PC-3 (cell line): ENCODE results near the gene MEFV. TPM values are rescaled to one million over a fixed set of nuclear protein-coding genes. Genes with fewer than 3 reads are reported as not detected.

Experiments
- ATAC-seq: fragments of 200-7000 bp; cut with Tn5 transposase; 2 replicates; pipeline ENCODE4 v1.9.1; 2020; ENCODE audit warnings: mild to moderate bottlenecking, moderate library complexity
- BruUV-seq: library from RNA; stranded (reverse); fragments of 400-500 nt; replicated peaks from 2 replicates; lab custom pipeline; 2021; lab: Mats Ljungman, UMichigan
- CTCF ChIA-PET: fragments of 300-600 bp; sonication (Branson Sonifier 250); formaldehyde crosslinking; loops from one replicate; lab custom pipeline; 2022; ENCODE audit warnings: antibody characterized with exemption; lab: Charles Lee
- POLR2A ChIA-PET: fragments of 300-600 bp; sonication (Branson Sonifier 250); formaldehyde crosslinking; loops from one replicate; lab custom pipeline; 2022; ENCODE audit warnings: antibody characterized with exemption; ENCODE audit not compliant: unreplicated experiment; lab: Charles Lee
- DNase-seq: peaks from one replicate; pipeline ENCODE4 v3.0.0-alpha.2; 2015
- H2AFZ ChIP-seq: fragments of 300-600 bp; sonication (generic); 2 replicates; pipeline ENCODE4 v1.6.0; 2016; ENCODE audit warnings: antibody characterized with exemption, low read length
- H3F3A ChIP-seq: fragments of 300-600 bp; sonication (generic); one replicate; pipeline ENCODE4 v1.6.0; 2017; ENCODE audit warnings: antibody characterized with exemption, low read length, control low read depth, mild to moderate bottlenecking; ENCODE audit not compliant: unreplicated experiment
- H3K27ac ChIP-seq: fragments of 300-600 bp; sonication (generic); 2 replicates; pipeline ENCODE4 v1.5.1; 2016; ENCODE audit warnings: mild to moderate bottlenecking, low read length
- H3K27me3 ChIP-seq: fragments of 300-600 bp; sonication (generic); 2 replicates; pipeline ENCODE4 v1.6.1; 2016; ENCODE audit warnings: low read length, mixed read lengths
- H3K36me3 ChIP-seq: fragments of 300-600 bp; sonication (generic); 2 replicates; pipeline ENCODE4 v1.6.1; 2016; ENCODE audit warnings: low read depth, mixed run types, low read length, mixed read lengths
- H3K4me1 ChIP-seq: fragments of 300-600 bp; sonication (generic); 2 replicates; pipeline ENCODE4 v1.5.1; 2016; ENCODE audit warnings: low read length; ENCODE audit not compliant: insufficient read depth
- H3K4me2 ChIP-seq: fragments of 300-600 bp; sonication (generic); 2 replicates; pipeline ENCODE4 v1.6.0; 2016; ENCODE audit warnings: low read length
- H3K4me3 ChIP-seq: fragments of 300-600 bp; sonication (generic); 2 replicates; pipeline ENCODE4 v1.5.1; 2016; ENCODE audit warnings: mild to moderate bottlenecking, low read length, mixed read lengths
- H3K79me2 ChIP-seq: fragments of 300-600 bp; sonication (generic); 2 replicates; pipeline ENCODE4 v1.6.1; 2017; ENCODE audit warnings: low read length, mixed read lengths
- H3K9ac ChIP-seq: fragments of 300-600 bp; sonication (generic); 2 replicates; pipeline ENCODE4 v1.6.0; 2016; ENCODE audit warnings: mild to moderate bottlenecking, low read length
- H3K9me2 ChIP-seq: fragments of 300-600 bp; sonication (generic); replicated peaks from 2 replicates; pipeline ENCODE4 v1.6.1; 2016; ENCODE audit warnings: mixed run types, low read length, mixed read lengths
- H3K9me3 ChIP-seq: fragments of 300-600 bp; sonication (generic); 2 replicates; pipeline ENCODE4 v1.6.1; 2016; ENCODE audit warnings: low read length, mixed read lengths
- H4K20me1 ChIP-seq: fragments of 300-600 bp; sonication (generic); 2 replicates; pipeline ENCODE4 v1.6.1; 2016; ENCODE audit warnings: low read length, mixed read lengths
- EZH2 ChIP-seq: fragments of 300-600 bp; sonication (generic); IDR thresholded peaks from one replicate; pipeline ENCODE4 v1.6.1; 2017; ENCODE audit warnings: antibody characterized with exemption, mild to moderate bottlenecking, low read length; ENCODE audit not compliant: unreplicated experiment
- EZH2phosphoT487 ChIP-seq: fragments of 300-600 bp; sonication (generic); IDR thresholded peaks from 2 replicates; pipeline ENCODE4 v1.6.1; 2018; ENCODE audit warnings: mild to moderate bottlenecking, antibody characterized with exemption, low read length, borderline replicate concordance
- intact Hi-C: fragments of 100-400 bp; cut with micrococcal nuclease; formaldehyde crosslinking; loops from 2 replicates; pipeline ENCODE4 v1.9.0; 2023
- total RNA-seq: library from RNA; depleted of rRNA; stranded (reverse); fragments of >200 nt; gene quantifications from 2 replicates; pipeline ENCODE4 v1.2.3, GENCODE V29; 2014
- TF ChIP-seq, protein P1 (sequence below): fragments of 300-600 bp; sonication (generic); conservative IDR thresholded peaks from 2 replicates; pipeline ENCODE4 v1.5.1; 2017; ENCODE audit warnings: antibody characterized with exemption, low read depth, mild to moderate bottlenecking, low read length

Gene MEFV
- total RNA-seq, 1 experiment from 2014 or later, result 0.04 TPM

DNA sequence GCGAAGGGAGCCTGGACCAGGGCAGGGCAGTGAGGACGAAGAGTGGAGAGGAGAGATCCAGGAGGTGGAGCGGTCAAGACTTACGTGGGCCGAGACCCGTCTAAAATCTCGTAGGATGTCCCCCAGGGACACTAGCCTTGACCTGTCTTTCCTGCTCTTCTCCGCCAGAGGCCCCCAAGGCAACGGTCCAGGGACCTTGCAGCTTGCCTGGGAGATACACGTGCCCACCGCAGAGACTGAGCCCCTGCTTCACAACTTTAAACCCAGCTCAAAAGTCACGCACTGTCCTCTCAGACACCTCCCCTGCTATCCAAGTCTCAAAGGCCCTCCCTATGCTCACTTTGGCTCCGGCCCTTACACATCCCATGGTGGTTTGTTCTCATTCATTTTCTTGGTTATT lies 39.4 kb upstream of the MEFV start:
- Histone ChIP-seq H3K9me2 (no peaks in the 10 kb centered on the region), H3K36me3 (peaks cover 34% of the 10 kb centered on the region), H3K27ac (no peak overlapping the region), H3K9me3 (no peaks in the 10 kb centered on the region), H4K20me1 (no peaks in the 10 kb centered on the region), H3K4me1 (no peaks in the 10 kb centered on the region), H3K9ac (no peak overlapping the region), H3K4me2 (no peak overlapping the region), H3K4me3 (no peak overlapping the region), H3K79me2 (0 out of 2 replicates have a peak, but pooled peaks cover 7% of the 10 kb centered on the region), H3K27me3 (no peaks in the 10 kb centered on the region), H3F3A (no peaks in the 10 kb centered on the region), H2AFZ (no peak overlapping the region)
- CTCF ChIA-PET, result no interaction called here
- intact Hi-C loops, result no loop called here
- ATAC-seq (no peak), DNase-seq (no peak)
- BruUV-seq, result no TSS peak
- no peak for TF ChIP-seq EZH2phosphoT487
- TF ChIP-seq, protein P1, sequence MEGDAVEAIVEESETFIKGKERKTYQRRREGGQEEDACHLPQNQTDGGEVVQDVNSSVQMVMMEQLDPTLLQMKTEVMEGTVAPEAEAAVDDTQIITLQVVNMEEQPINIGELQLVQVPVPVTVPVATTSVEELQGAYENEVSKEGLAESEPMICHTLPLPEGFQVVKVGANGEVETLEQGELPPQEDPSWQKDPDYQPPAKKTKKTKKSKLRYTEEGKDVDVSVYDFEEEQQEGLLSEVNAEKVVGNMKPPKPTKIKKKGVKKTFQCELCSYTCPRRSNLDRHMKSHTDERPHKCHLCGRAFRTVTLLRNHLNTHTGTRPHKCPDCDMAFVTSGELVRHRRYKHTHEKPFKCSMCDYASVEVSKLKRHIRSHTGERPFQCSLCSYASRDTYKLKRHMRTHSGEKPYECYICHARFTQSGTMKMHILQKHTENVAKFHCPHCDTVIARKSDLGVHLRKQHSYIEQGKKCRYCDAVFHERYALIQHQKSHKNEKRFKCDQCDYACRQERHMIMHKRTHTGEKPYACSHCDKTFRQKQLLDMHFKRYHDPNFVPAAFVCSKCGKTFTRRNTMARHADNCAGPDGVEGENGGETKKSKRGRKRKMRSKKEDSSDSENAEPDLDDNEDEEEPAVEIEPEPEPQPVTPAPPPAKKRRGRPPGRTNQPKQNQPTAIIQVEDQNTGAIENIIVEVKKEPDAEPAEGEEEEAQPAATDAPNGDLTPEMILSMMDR, result no peak
- TF ChIP-seq EZH2, result no peak
- POLR2A ChIA-PET, result no interaction called here

DNA sequence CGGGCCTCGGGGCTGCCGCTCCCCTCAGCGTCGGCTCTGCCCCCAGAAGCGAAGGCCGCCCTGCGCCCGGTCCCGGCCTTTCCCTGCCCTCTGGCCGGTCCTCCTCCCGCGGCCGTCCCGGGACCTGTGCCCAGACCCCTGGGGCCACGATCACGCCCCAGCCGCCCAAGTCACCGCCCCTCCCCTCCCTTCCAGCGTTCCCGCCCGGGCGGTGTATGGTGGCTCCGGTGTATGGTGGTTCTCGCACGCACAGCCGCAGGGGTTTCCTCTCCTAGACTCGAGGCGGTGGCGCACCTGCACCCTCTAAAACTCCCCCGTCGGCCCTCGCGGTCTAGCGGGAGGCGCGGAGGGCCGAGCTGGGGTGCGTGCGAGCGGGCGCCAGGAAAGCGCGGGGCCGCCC lies 38.8 kb upstream of the MEFV start:
- Histone ChIP-seq H3K79me2 (peaks cover 12% of the 10 kb centered on the region; the same call in 1 of the 2 replicates), H3K27ac (no peak overlapping the region), H3K36me3 (peaks cover 38% of the 10 kb centered on the region), H4K20me1 (no peaks in the 10 kb centered on the region), H3K4me2 (no peak overlapping the region), H3K9ac (no peak overlapping the region), H3K9me3 (peaks cover 3% of the 10 kb centered on the region), H3K4me1 (no peaks in the 10 kb centered on the region), H2AFZ (no peak overlapping the region), H3K9me2 (no peaks in the 10 kb centered on the region), H3K27me3 (no peaks in the 10 kb centered on the region), H3F3A (no peaks in the 10 kb centered on the region), H3K4me3 (no peak overlapping the region)
- ChIA-PET POLR2A (no interaction called here), CTCF (no interaction called here)
- ATAC-seq (no peak), DNase-seq (no peak)
- no TSS peak for BruUV-seq
- intact Hi-C loops, result no loop called here
- TF ChIP-seq EZH2phosphoT487, result no peak
- TF ChIP-seq EZH2, result no peak
- TF ChIP-seq, protein P1, result no peak

DNA sequence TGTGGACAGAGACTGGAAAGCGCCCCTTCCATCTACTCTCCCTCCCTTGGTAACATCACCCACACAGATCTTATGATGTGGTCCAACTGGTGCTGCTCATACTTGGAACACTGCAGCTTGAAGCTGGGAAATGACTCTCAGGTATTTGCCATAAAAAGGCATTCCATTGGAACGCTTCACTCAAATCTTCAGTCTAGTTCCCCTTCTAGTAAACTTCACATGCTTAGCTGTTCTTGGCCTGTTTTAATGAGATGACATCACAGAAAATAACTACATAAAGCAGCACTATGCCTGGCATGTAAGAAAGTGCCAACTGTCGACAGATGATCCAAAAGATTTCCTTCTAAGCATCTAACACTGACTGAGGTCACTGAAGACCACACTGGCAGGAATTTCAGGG lies 36.2 kb upstream of the MEFV start:
- H2AFZ ChIP-seq, result no peak overlapping the region
- H3K27ac ChIP-seq, result no peak overlapping the region
- no peaks in the 10 kb centered on the region for H3F3A ChIP-seq
- H3K9me3 ChIP-seq, result peaks cover 12% of the 10 kb centered on the region
- BruUV-seq, result no TSS peak
- H4K20me1 ChIP-seq, result no peaks in the 10 kb centered on the region
- DNase-seq (peak; percentile 20), ATAC-seq (no peak)
- intact Hi-C loops, result no loop called here
- H3K36me3 ChIP-seq, result peaks cover 56% of the 10 kb centered on the region
- ChIA-PET POLR2A (no interaction called here), CTCF (no interaction called here)
- no peak overlapping the region for H3K4me3 ChIP-seq
- H3K9me2 ChIP-seq, result no peaks in the 10 kb centered on the region
- H3K79me2 ChIP-seq, result peaks cover 32% of the 10 kb centered on the region; the same call in 1 of the 2 replicates
- no peak for TF ChIP-seq EZH2phosphoT487
- TF ChIP-seq EZH2, result no peak
- TF ChIP-seq, protein P1, result no peak
- no peaks in the 10 kb centered on the region for H3K27me3 ChIP-seq
- no peaks in the 10 kb centered on the region for H3K4me1 ChIP-seq
- no peak overlapping the region for H3K4me2 ChIP-seq
- H3K9ac ChIP-seq, result no peak overlapping the region
